ENCODE data around the gene NTRK2. TPM values are rescaled to one million over a fixed set of nuclear protein-coding genes. Genes with fewer than 3 reads are reported as not detected.

Gene NTRK2
- total and polyA plus RNA-seq, 2 experiments from 2014 or later = 0.03 TPM; not detected in 1

- no peak for TF ChIP-seq ZNF462 (CRISPR knock-in tag; IDR thresholded peaks at IDR 0.05)
- no peak for TF ChIP-seq STAT1 (IDR thresholded peaks at IDR 0.05; ENCODE audit: unreplicated experiment)
- TF ChIP-seq EZH2phosphoT487 (IDR thresholded peaks at IDR 0.05; ENCODE audit: unreplicated experiment) = no peak
- TF ChIP-seq POLR2AphosphoS5 (IDR thresholded peaks at IDR 0.05; ENCODE audit: low read depth) = no peak
- no peak for TF ChIP-seq EZH2 (IDR thresholded peaks at IDR 0.05; ENCODE audit: low read depth, unreplicated experiment)
Observed at GRCh38 chr9:84756731-84757130, 87.2 kb downstream of the NTRK2 start (continued).

- Mint-ChIP-seq H3K9me3 (peaks cover 3% of the 10 kb centered on the region; the same call in 1 of the 3 replicates), H3K4me1 (no peaks in the 10 kb centered on the region), H3K36me3 (ENCODE audit: low read depth) (no peaks in the 10 kb centered on the region), H3K27ac (no peak overlapping the region), H3K4me3 (no peak overlapping the region), H3K27me3 (ENCODE audit: insufficient read depth, low read depth, poor library complexity) (no peaks in the 10 kb centered on the region)
- H3K4me2 ChIP-seq = no peak overlapping the region
- H3K27me3 ChIP-seq (ENCODE audit: insufficient read depth) = no peaks in the 10 kb centered on the region
- DNase-seq (ENCODE audit: low spot score) = no peak
- H3K79me2 ChIP-seq (replicated peaks; ENCODE audit: insufficient read depth) = no peaks in the 10 kb centered on the region
- H3K4me3 ChIP-seq = no peak overlapping the region
- no peak for ATAC-seq
- no peak overlapping the region; the same call in 1 of the 2 replicates for H2AFZ ChIP-seq
- H3K27ac ChIP-seq (ENCODE audit: low read depth) = no peak overlapping the region
- H3K36me3 ChIP-seq (ENCODE audit: insufficient read depth) = no peaks in the 10 kb centered on the region
- no peaks in the 10 kb centered on the region for H3F3A ChIP-seq (replicated peaks; ENCODE audit: low read depth)
- H3K9me2 ChIP-seq (ENCODE audit: insufficient read depth) = no peaks in the 10 kb centered on the region
- H4K20me1 ChIP-seq (replicated peaks; ENCODE audit: insufficient read depth) = no peaks in the 10 kb centered on the region
- H3K4me1 ChIP-seq (ENCODE audit: insufficient read depth) = no peaks in the 10 kb centered on the region
- TF ChIP-seq CTCF (conservative IDR thresholded peaks at IDR 0.05; ENCODE audit: low read depth in 2 of 2) (no peak), EZH2 (IDR thresholded peaks at IDR 0.05; ENCODE audit: low read depth, unreplicated experiment) (no peak), JUNB (IDR thresholded peaks at IDR 0.05; ENCODE audit: unreplicated experiment) (no peak), REST (IDR thresholded peaks at IDR 0.05; ENCODE audit: unreplicated experiment) (no peak), ZNF114 (CRISPR knock-in tag; IDR thresholded peaks at IDR 0.05) (no peak), STAT1 (IDR thresholded peaks at IDR 0.05; ENCODE audit: unreplicated experiment) (no peak), CREB1 (CRISPR knock-in tag; IDR thresholded peaks at IDR 0.05; ENCODE audit: low read depth) (no peak), POLR2AphosphoS5 (IDR thresholded peaks at IDR 0.05; ENCODE audit: low read depth) (no peak)
Observed at GRCh38 chr9:84758817-84759216, 89.3 kb downstream of the NTRK2 start.

All from GM23338 (cell line).